ENCODE measurements around the gene KLC1. TPM values are rescaled to one million over a fixed set of nuclear protein-coding genes. Genes with fewer than 3 reads are reported as not detected.

The KLC1 gene
- total and polyA plus RNA-seq, 4 donors, result 93.3 to 225 (median 139) TPM

- DNase-seq, result no peak
- Histone ChIP-seq H3K4me3 (no peak overlapping the region), H3K4me1 (ENCODE audit: control insufficient read depth in 5 of 5, insufficient read depth in 5 of 5, low read length in 5 of 5) (no peaks in the 10 kb centered on the region), H3K9ac (ENCODE audit: insufficient read depth in 1 of 2, low read length in 2 of 2) (no peak overlapping the region), H3K36me3 (ENCODE audit: control insufficient read depth in 4 of 4, insufficient read depth in 4 of 4, low read length in 4 of 4) (peaks cover 0 to 39% (median 6%) of the 10 kb centered on the region in 4 donors), H3K27ac (ENCODE audit: low read depth in 1 of 2, low read length in 1 of 2) (no peak overlapping the region), H3K9me3 (ENCODE audit: control insufficient read depth in 4 of 4, insufficient read depth in 3 of 4, low read length in 3 of 4) (no peaks in the 10 kb centered on the region), H3K27me3 (ENCODE audit: control insufficient read depth in 3 of 3, insufficient read depth in 3 of 3, low read length in 2 of 3) (no peaks in the 10 kb centered on the region)
- 81 to 90% methylated on average over 5 of the region's 5 CpGs for WGBS, 2 donors
- ATAC-seq (ENCODE audit: insufficient read depth, low FRiP score), result no peak
- no peak for TF ChIP-seq CTCF (IDR thresholded peaks at IDR 0.05; ENCODE audit: control extremely low read depth, extremely low read depth)
These were observed 119.5 kb downstream of the KLC1 start for GRCh38 chr14:103748534-103748857.

- no peak for DNase-seq
- no peak for ATAC-seq (ENCODE audit: insufficient read depth, low FRiP score)
- WGBS, 2 donors, result 95% methylated on average over 5 of the region's 5 CpGs
These were observed 120.4 kb downstream of the KLC1 start for GRCh38 chr14:103749452-103749851.

GRCh38 chr14:103749860-103750259 lies 120.8 kb downstream of the KLC1 start:
- Histone ChIP-seq H3K9ac (ENCODE audit: insufficient read depth in 1 of 2, low read length in 2 of 2) (no peak overlapping the region), H3K9me3 (ENCODE audit: control insufficient read depth in 4 of 4, insufficient read depth in 3 of 4, low read length in 3 of 4) (no peaks in the 10 kb centered on the region), H3K4me3 (no peak overlapping the region), H3K36me3 (ENCODE audit: control insufficient read depth in 4 of 4, insufficient read depth in 4 of 4, low read length in 4 of 4) (peaks cover 0 to 39% (median 8%) of the 10 kb centered on the region in 4 donors), H3K4me1 (ENCODE audit: control insufficient read depth in 5 of 5, insufficient read depth in 5 of 5, low read length in 5 of 5) (no peaks in the 10 kb centered on the region), H3K27me3 (ENCODE audit: control insufficient read depth in 3 of 3, insufficient read depth in 3 of 3, low read length in 2 of 3) (no peaks in the 10 kb centered on the region), H3K27ac (ENCODE audit: low read depth in 1 of 2, low read length in 1 of 2) (no peak overlapping the region)
- 90 to 91% methylated on average over 5 of the region's 5 CpGs for WGBS, 2 donors
- ATAC-seq (ENCODE audit: insufficient read depth, low FRiP score) (no peak), DNase-seq (no peak)
- no peak for TF ChIP-seq CTCF (IDR thresholded peaks at IDR 0.05; ENCODE audit: control extremely low read depth, extremely low read depth)

More at GRCh38 chr14:103749452-103749851, 120.4 kb downstream of the KLC1 start:
- peaks cover 0 to 42% (median 8%) of the 10 kb centered on the region in 4 donors for H3K36me3 ChIP-seq (ENCODE audit: control insufficient read depth in 4 of 4, insufficient read depth in 4 of 4, low read length in 4 of 4)
- no peak for TF ChIP-seq CTCF (IDR thresholded peaks at IDR 0.05; ENCODE audit: control extremely low read depth, extremely low read depth)
- H3K27ac ChIP-seq (ENCODE audit: low read depth in 1 of 2, low read length in 1 of 2), result no peak overlapping the region
- H3K27me3 ChIP-seq (ENCODE audit: control insufficient read depth in 3 of 3, insufficient read depth in 3 of 3, low read length in 2 of 3), result no peaks in the 10 kb centered on the region
- no peaks in the 10 kb centered on the region for H3K4me1 ChIP-seq (ENCODE audit: control insufficient read depth in 5 of 5, insufficient read depth in 5 of 5, low read length in 5 of 5)
- H3K4me3 ChIP-seq, result no peak overlapping the region
- H3K9ac ChIP-seq (ENCODE audit: insufficient read depth in 1 of 2, low read length in 2 of 2), result no peak overlapping the region
- H3K9me3 ChIP-seq (ENCODE audit: control insufficient read depth in 4 of 4, insufficient read depth in 3 of 4, low read length in 3 of 4), result no peaks in the 10 kb centered on the region

Small RNA genes lying within 50 kb of the gene (small RNA-seq; reads per million reads assigned to genes)
- gene RF00019 (ENCODE audit: low replicate concordance), result not detected

Other genes starting within 250 kb of the KLC1 start
- 100 to 1,000 TPM; 103 to 177 TPM for gene MARK3, start 243.8 kb upstream of the KLC1 start, total RNA-seq
- gene MARK3, start 243.8 kb upstream of the KLC1 start, polyA plus RNA-seq, result 10 to 100 TPM; 56.2 to 97.9 TPM
- gene CKB, start 106.4 kb upstream of the KLC1 start, total RNA-seq, result 100 to 1,000 TPM; 265 to 356 TPM
- 100 to 1,000 TPM; 111 to 289 TPM for gene CKB, start 106.4 kb upstream of the KLC1 start, polyA plus RNA-seq
- gene TRMT61A, start 100.0 kb upstream of the KLC1 start, total RNA-seq, result 10 to 100 TPM; 11.9 to 15.2 TPM
- gene TRMT61A, start 100.0 kb upstream of the KLC1 start, polyA plus RNA-seq, result 10 to 100 TPM; 16.8 to 21.5 TPM
- 10 to 100 TPM; 24.8 to 26.0 TPM for gene BAG5, start 66.6 kb upstream of the KLC1 start, total RNA-seq
- gene BAG5, start 66.6 kb upstream of the KLC1 start, polyA plus RNA-seq, result 10 to 100 TPM in 1 of 2 donors, 1 to 10 TPM in 1; 8.7 to 12.3 TPM
- 10 to 100 TPM; 39.4 to 39.6 TPM for gene COA8, start 66.3 kb upstream of the KLC1 start, total RNA-seq
- 10 to 100 TPM; 30.6 to 59.8 TPM for gene COA8, start 66.3 kb upstream of the KLC1 start, polyA plus RNA-seq
- gene XRCC3, start 86.2 kb downstream of the KLC1 start, total RNA-seq, result 10 to 100 TPM in 1 of 2 donors, 1 to 10 TPM in 1; 6.5 to 10.4 TPM
- 1 to 10 TPM; 4.4 to 5.4 TPM for gene XRCC3, start 86.2 kb downstream of the KLC1 start, polyA plus RNA-seq
- gene ZFYVE21, start 86.6 kb downstream of the KLC1 start, total RNA-seq, result 10 to 100 TPM; 52.7 to 68.3 TPM
- 10 to 100 TPM; 39.4 to 42.3 TPM for gene ZFYVE21, start 86.6 kb downstream of the KLC1 start, polyA plus RNA-seq
- 10 to 100 TPM; 47.5 to 66.6 TPM for gene PPP1R13B, start 218.4 kb downstream of the KLC1 start, total RNA-seq
- 10 to 100 TPM; 12.0 to 29.2 TPM for gene PPP1R13B, start 218.4 kb downstream of the KLC1 start, polyA plus RNA-seq

Data from lung (tissue), 13 donors.